Duodenal mucosa (tissue), 2 donors: ENCODE measurements around the gene MIA.

Experiments
- H3K27ac ChIP-seq: one replicate; pipeline ENCODE4 v1.7.0; 2013; ENCODE audit warnings: low read depth, low read length
- H3K27me3 ChIP-seq, 2 donors: one replicate each; pipeline ENCODE4 v1.7.0; 2013; ENCODE audit warnings: low read length in 2 of 2, control low read depth in 1 of 2; ENCODE audit not compliant: insufficient read depth in 2 of 2, control insufficient read depth in 1 of 2
- H3K36me3 ChIP-seq, 2 donors: one replicate each; pipeline ENCODE4 v1.7.0; 2013; ENCODE audit warnings: low read length in 2 of 2, control low read depth in 1 of 2; ENCODE audit not compliant: insufficient read depth in 2 of 2, control insufficient read depth in 1 of 2
- H3K4me1 ChIP-seq, 2 donors: one replicate each; pipeline ENCODE4 v1.7.0; 2013; ENCODE audit warnings: low read length in 2 of 2, control low read depth in 1 of 2; ENCODE audit not compliant: insufficient read depth in 2 of 2, control insufficient read depth in 1 of 2
- H3K4me3 ChIP-seq, 2 donors: one replicate each; pipeline ENCODE4 v1.7.0; 2013; ENCODE audit warnings: low read length in 2 of 2, low read depth in 1 of 2
- H3K9ac ChIP-seq, 2 donors: one replicate each; pipeline ENCODE4 v1.7.0; 2013; ENCODE audit warnings: low read length in 2 of 2, low read depth in 1 of 2
- H3K9me3 ChIP-seq, 2 donors: one replicate each; pipeline ENCODE4 v1.7.0; 2013; ENCODE audit warnings: low read length in 2 of 2, control low read depth in 1 of 2; ENCODE audit not compliant: control insufficient read depth in 1 of 2

MIA gene

GRCh38 chr19:40791996-40792395, 16.7 kb downstream of the MIA start:
- no peaks in the 10 kb centered on the region for H3K4me1 ChIP-seq
- H3K4me3 ChIP-seq = no peak overlapping the region
- H3K27ac ChIP-seq = no peak overlapping the region
- H3K36me3 ChIP-seq = peaks cover 4 to 14% of the 10 kb centered on the region in 2 donors
- H3K27me3 ChIP-seq = no peaks in the 10 kb centered on the region
- no peaks in the 10 kb centered on the region for H3K9me3 ChIP-seq
- H3K9ac ChIP-seq = no peak overlapping the region

DNA sequence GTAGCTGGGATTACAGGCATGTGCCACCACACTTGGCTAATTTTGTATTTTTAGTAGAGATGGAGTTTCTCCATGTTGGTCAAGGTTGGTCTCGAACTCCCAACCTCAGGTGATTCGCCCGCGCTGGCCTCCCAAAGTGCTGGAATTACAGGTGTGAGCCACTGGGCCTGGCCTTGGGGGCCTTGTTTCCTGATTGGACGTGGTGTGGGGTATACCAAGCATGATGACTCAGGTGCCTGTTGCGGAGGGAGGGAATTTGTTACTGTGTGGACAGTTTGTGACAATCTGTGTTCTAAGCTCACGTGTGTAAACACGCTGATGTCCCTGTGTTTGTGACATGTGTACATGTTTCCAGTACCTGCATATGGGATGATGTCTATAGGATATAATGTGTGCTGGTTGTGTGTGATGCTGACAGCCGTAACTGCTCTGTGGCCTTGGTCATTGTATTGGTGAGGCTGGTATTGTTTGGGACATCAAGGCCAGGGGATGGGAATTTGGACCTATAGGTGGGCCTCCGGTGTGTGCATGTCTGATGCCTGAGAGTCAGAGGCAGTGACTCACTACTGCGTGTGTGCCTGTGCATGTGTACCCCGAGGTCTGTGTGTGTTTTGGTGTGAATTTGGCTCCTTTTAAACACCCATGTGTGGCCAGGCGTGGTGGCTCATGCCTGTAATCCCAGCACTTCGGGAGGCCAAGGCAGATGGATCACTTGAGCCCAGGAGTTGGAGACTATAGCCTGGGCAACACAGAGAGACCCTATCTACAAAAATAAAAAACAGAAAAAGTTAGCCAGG, 22.0 kb downstream of the MIA start:
- no peak overlapping the region for H3K4me3 ChIP-seq
- peak overlapping the region; percentile 23 to 64 for H3K9ac ChIP-seq
- peak overlapping the region; percentile 82 for H3K27ac ChIP-seq
- H3K4me1 ChIP-seq = peaks cover 34 to 35% of the 10 kb centered on the region in 2 donors
- peaks cover 0 to 22% of the 10 kb centered on the region in 2 donors for H3K36me3 ChIP-seq
- H3K27me3 ChIP-seq = no peaks in the 10 kb centered on the region
- no peaks in the 10 kb centered on the region for H3K9me3 ChIP-seq

DNA sequence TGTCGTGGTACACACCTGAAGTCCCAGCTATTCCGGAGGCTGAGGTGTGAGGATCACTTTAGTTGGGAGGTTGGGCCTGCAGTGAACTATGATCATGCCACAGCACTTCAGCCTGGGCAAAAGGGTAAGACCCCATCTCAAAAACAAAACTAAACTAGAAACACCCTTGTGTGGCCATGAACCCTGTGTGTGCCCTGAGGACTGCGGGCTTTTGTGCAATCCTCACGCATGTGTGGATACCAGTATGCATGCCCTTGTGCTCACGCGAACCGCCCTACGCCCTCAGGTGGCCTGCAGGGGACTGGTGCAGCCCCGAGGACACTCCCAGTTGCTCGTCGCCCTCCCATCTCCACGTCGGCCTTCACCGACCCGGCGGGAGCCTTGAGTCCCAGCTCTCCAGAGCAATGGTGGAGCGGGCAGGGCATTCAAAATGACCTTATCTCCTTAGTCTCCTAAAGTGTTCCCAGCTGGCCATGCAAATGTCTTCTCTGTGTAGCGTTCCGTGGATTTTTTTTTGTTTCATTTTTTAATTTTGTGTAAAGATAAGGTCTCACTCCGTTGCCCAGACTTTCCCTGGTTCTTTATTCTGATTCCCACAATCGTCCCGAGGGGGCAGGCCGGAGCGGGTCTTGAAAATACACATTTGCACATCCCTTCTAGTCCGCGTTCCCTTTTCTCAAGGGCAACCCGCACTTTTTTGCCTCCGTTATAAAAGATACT, 22.8 kb downstream of the MIA start:
- H3K4me1 ChIP-seq = peaks cover 42 to 43% of the 10 kb centered on the region in 2 donors
- peak overlapping the region; percentile 23 to 64 for H3K9ac ChIP-seq
- no peaks in the 10 kb centered on the region for H3K9me3 ChIP-seq
- peaks cover 0 to 19% of the 10 kb centered on the region in 2 donors for H3K36me3 ChIP-seq
- peak overlapping the region; percentile 82 for H3K27ac ChIP-seq
- no peaks in the 10 kb centered on the region for H3K27me3 ChIP-seq
- H3K4me3 ChIP-seq = peak overlapping the region; percentile 66 to 73

- peak within 1 kb of the TSS; percentile 84 to 87 for H3K4me3 ChIP-seq
- peak within 1 kb of the TSS; percentile 72 to 73 for H3K9ac ChIP-seq
- H3K27ac ChIP-seq = peak within 1 kb of the TSS; percentile 84
- H3K9me3 ChIP-seq = no peaks in the 10 kb centered on the region
- peaks cover 0 to 19% of the 10 kb centered on the region in 2 donors for H3K36me3 ChIP-seq
- no peaks in the 10 kb centered on the region for H3K27me3 ChIP-seq
- peaks cover 50 to 51% of the 10 kb centered on the region in 2 donors for H3K4me1 ChIP-seq
These were observed 23.6 kb downstream of the MIA start, which contains the start of gene EGLN2 for GRCh38 chr19:40798683-40799557. EGLN2 (plus strand) TSS chr19:40799191; CDS start chr19:40800573, 1,382 bp downstream.

DNA sequence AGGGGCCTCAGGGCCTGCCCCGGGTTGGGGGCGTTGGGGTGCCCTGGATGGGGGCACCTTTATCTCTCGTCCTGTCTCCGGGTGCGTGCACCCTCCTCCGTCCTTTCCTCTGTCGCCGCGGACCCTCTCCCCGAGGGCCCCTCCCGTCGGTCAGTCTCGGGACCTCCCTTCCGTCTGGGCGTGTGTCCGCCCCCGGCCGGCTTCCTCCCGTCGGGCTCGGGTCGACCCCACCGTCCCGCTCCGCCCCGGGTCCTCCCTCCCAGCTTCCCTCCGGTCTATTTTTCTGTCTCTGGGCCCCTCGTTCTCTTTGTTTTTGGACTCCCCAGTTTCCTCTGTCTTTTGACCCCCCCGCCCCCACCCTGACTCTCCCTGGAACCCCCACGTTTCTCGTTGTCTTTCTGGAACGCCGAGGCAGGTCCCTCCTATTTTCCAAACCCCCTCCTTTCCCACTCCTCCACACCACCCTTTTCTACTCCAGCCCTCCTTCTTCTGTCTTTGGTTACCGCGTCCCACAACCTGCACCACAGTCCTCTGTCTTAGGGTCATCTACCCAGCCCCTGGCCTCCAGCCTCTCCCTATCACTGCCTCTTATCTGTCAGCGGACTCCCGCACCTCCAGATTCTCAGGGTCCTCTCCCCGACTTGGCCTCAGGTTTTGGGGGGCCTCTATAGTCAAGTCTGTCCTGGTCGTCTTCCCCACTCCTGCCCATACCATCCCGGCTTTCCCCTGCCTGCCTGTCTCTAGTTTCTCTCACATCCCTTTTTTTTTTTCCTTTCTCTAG, 24.4 kb downstream of the MIA start:
- H3K27me3 ChIP-seq = no peaks in the 10 kb centered on the region
- peak overlapping the region; percentile 84 to 87 for H3K4me3 ChIP-seq
- peak overlapping the region; percentile 84 for H3K27ac ChIP-seq
- H3K9me3 ChIP-seq = no peaks in the 10 kb centered on the region
- peak overlapping the region; percentile 72 to 73 for H3K9ac ChIP-seq
- H3K4me1 ChIP-seq = peaks cover 58 to 59% of the 10 kb centered on the region in 2 donors
- peaks cover 0 to 19% of the 10 kb centered on the region in 2 donors for H3K36me3 ChIP-seq

- Histone ChIP-seq H3K27me3 (no peaks in the 10 kb centered on the region), H3K4me3 (peak overlapping the region; percentile 84 to 87), H3K9ac (peak overlapping the region; percentile 72 to 73), H3K27ac (peak overlapping the region; percentile 84), H3K36me3 (peaks cover 0 to 26% of the 10 kb centered on the region in 2 donors), H3K4me1 (peaks cover 65 to 66% of the 10 kb centered on the region in 2 donors), H3K9me3 (no peaks in the 10 kb centered on the region)
These were observed 25.1 kb downstream of the MIA start for GRCh38 chr19:40800339-40800996.

DNA sequence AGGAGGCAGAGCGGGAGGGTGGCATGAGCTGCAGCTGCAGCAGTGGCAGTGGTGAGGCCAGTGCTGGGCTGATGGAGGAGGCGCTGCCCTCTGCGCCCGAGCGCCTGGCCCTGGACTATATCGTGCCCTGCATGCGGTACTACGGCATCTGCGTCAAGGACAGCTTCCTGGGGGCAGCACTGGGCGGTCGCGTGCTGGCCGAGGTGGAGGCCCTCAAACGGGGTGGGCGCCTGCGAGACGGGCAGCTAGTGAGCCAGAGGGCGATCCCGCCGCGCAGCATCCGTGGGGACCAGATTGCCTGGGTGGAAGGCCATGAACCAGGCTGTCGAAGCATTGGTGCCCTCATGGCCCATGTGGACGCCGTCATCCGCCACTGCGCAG, 25.7 kb downstream of the MIA start:
- peak overlapping the region in 1 of 2 donors; percentile 84 for H3K4me3 ChIP-seq
- H3K36me3 ChIP-seq = peaks cover 0 to 27% of the 10 kb centered on the region in 2 donors
- no peak overlapping the region for H3K27ac ChIP-seq
- no peaks in the 10 kb centered on the region for H3K27me3 ChIP-seq
- H3K9ac ChIP-seq = peak overlapping the region in 1 of 2 donors; percentile 32
- peaks cover 71% of the 10 kb centered on the region in 2 donors for H3K4me1 ChIP-seq
- no peaks in the 10 kb centered on the region for H3K9me3 ChIP-seq

DNA sequence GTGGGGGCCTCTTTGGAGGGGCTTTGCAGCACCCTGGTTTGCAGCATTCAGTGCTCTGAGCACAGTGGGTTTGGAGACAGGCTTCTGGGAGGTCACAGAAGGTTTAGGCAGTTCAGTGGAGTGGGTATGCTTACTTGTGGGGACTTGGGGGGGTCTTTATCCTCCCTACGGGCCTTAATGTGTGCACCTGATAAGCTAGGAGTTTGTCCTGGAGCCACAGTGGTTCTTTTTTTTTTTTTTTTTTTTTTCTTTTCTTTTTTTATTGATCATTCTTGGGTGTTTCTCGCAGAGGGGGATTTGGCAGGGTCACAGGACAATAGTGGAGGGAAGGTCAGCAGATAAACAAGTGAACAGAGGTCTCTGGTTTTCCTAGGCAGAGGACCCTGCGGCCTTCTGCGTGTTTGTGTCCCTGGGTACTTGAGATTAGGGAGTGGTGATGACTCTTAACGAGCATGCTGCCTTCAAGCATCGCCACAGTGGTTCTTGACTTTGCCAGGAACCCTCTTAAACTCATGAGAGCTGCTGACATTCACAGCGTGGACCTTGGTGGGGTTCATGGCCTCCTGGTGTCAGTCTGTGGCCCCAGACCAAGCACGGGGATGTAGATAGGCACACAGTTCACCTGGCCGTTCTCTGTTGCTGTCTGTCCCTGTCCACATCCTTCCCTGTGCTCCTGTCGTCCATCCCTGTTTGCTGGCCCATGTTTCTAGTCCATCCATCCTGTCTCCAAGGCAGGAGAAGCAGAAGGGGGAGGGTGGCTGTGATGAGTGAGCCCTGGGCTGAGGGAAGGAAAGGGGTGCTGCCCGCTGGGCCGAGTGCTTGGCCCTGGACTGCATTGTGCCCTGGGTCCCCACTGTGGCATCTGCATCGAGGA, 26.3 kb downstream of the MIA start:
- H3K4me3 ChIP-seq = peak overlapping the region; percentile 43 to 84
- peaks cover 0 to 23% of the 10 kb centered on the region in 2 donors for H3K36me3 ChIP-seq
- H3K9me3 ChIP-seq = no peaks in the 10 kb centered on the region
- H3K27ac ChIP-seq = peak overlapping the region; percentile 64
- H3K9ac ChIP-seq = peak overlapping the region; percentile 20 to 72
- no peaks in the 10 kb centered on the region for H3K27me3 ChIP-seq
- peaks cover 76 to 78% of the 10 kb centered on the region in 2 donors for H3K4me1 ChIP-seq
